Measurements from ENCODE around the gene CA9. TPM values are rescaled to one million over a fixed set of nuclear protein-coding genes. Genes with fewer than 3 reads are reported as not detected.

The CA9 gene
- total RNA-seq, 1 donor from 2014 or later: 3.9 TPM

GRCh38 chr9:35713578-35713977, 39.9 kb downstream of the CA9 start:
- H3K4me3 ChIP-seq: no peak overlapping the region
- H3K9me3 ChIP-seq: no peaks in the 10 kb centered on the region
- intact Hi-C loops (cut with DNase I): no loop called here
- peak overlapping the region; percentile 43 to 53 for H3K27ac ChIP-seq
- peaks cover 98% of the 10 kb centered on the region in 2 donors for H3K36me3 ChIP-seq
- H3K4me1 ChIP-seq: peaks cover 0 to 3% of the 10 kb centered on the region in 2 donors
- TF ChIP-seq CTCF (IDR thresholded peaks at IDR 0.05): no peak
- H3K27me3 ChIP-seq: no peaks in the 10 kb centered on the region
- DNase-seq (ENCODE audit: low spot score in 2 of 2): no peak

- intact Hi-C loops (cut with DNase I): no loop called here
- Histone ChIP-seq H3K36me3 (peaks cover 98% of the 10 kb centered on the region in 2 donors), H3K27ac (peak overlapping the region; percentile 43 to 53), H3K4me1 (peaks cover 0 to 3% of the 10 kb centered on the region in 2 donors), H3K4me3 (no peak overlapping the region), H3K9me3 (no peaks in the 10 kb centered on the region), H3K27me3 (no peaks in the 10 kb centered on the region)
- no peak for TF ChIP-seq CTCF (IDR thresholded peaks at IDR 0.05)
- DNase-seq (ENCODE audit: low spot score in 2 of 2): no peak
Observed at GRCh38 chr9:35714123-35714522, 40.4 kb downstream of the CA9 start.

- DNase-seq (ENCODE audit: low spot score in 2 of 2): no peak
- Histone ChIP-seq H3K36me3 (peaks cover 100% of the 10 kb centered on the region in 2 donors), H3K4me3 (no peak overlapping the region), H3K27ac (peak overlapping the region; percentile 61 to 74), H3K4me1 (peaks cover 0 to 3% of the 10 kb centered on the region in 2 donors), H3K9me3 (no peaks in the 10 kb centered on the region), H3K27me3 (no peaks in the 10 kb centered on the region)
- intact Hi-C loops (cut with DNase I): no loop called here
- no peak for TF ChIP-seq CTCF (IDR thresholded peaks at IDR 0.05)
Observed at GRCh38 chr9:35714579-35715252, 41.0 kb downstream of the CA9 start.

- intact Hi-C loops (cut with DNase I): no loop called here
- no peak for DNase-seq (ENCODE audit: low spot score in 2 of 2)
- Histone ChIP-seq H3K27me3 (no peaks in the 10 kb centered on the region), H3K4me1 (peaks cover 0 to 3% of the 10 kb centered on the region in 2 donors), H3K27ac (peak overlapping the region; percentile 51 to 74), H3K9me3 (no peaks in the 10 kb centered on the region), H3K4me3 (no peak overlapping the region), H3K36me3 (peaks cover 100% of the 10 kb centered on the region in 2 donors)
- peak; percentile 13 to 52 (median 39) for TF ChIP-seq CTCF (IDR thresholded peaks at IDR 0.05)
Observed at GRCh38 chr9:35716230-35716629, 42.5 kb downstream of the CA9 start.

- H3K27ac ChIP-seq: peak overlapping the region; percentile 51 to 74
- peaks cover 100% of the 10 kb centered on the region in 2 donors for H3K36me3 ChIP-seq
- DNase-seq (ENCODE audit: low spot score in 2 of 2): no peak
- H3K9me3 ChIP-seq: no peaks in the 10 kb centered on the region
- H3K4me3 ChIP-seq: no peak overlapping the region
- TF ChIP-seq CTCF (IDR thresholded peaks at IDR 0.05): no peak
- no peaks in the 10 kb centered on the region for H3K27me3 ChIP-seq
- peaks cover 0 to 3% of the 10 kb centered on the region in 2 donors for H3K4me1 ChIP-seq
- intact Hi-C loops (cut with DNase I): no loop called here
Observed at GRCh38 chr9:35717132-35717870, 43.6 kb downstream of the CA9 start.
